ENCODE results near the gene MAPK1. TPM values are rescaled to one million over a fixed set of nuclear protein-coding genes. Genes with fewer than 3 reads are reported as not detected.

The MAPK1 gene
- total and polyA plus RNA-seq, 9 of the 15 experiments (the other 6 are each of a cell fraction or from before 2014, with no cell fraction given), result 46.3 to 575 (median 283) TPM

GRCh38 chr22:21735200-21736083 is 132.0 kb downstream of the MAPK1 start, which contains the start of gene YPEL1 (continued):
- peak in 1 of 2 experiments; percentile 29; a peak in 1 of 3 replicates for TF ChIP-seq CBX3 (IDR thresholded peaks at IDR 0.05; ENCODE audit: borderline replicate concordance in 1 of 2, low read length in 2 of 2)
- TF ChIP-seq RFX5 (IDR thresholded peaks at IDR 0.05; ENCODE audit: low read depth, low read length), result 0 out of 2 replicates have a peak, but pooled peaks have one; percentile 23
- peak; percentile 62 for TF ChIP-seq JUND (IDR thresholded peaks at IDR 0.05; ENCODE audit: borderline replicate concordance, low read depth, low read length)
- no peak for TF ChIP-seq JUND (tag; IDR thresholded peaks at IDR 0.05; ENCODE audit: borderline replicate concordance, low read depth, low read length)
- TF ChIP-seq RBM22 (IDR thresholded peaks at IDR 0.05; ENCODE audit: low read depth, low read length, poor library complexity, severe bottlenecking), result no peak
- TF ChIP-seq MLX (CRISPR knock-in tag; conservative IDR thresholded peaks at IDR 0.05), result peak in 1 of 2 experiments; percentile 97; a peak in 2 of 4 replicates
- peak; percentile 10; the same call in 1 of the 2 replicates for TF ChIP-seq ZKSCAN1 (IDR thresholded peaks at IDR 0.05; ENCODE audit: low read depth, low read length)
- TF ChIP-seq PTRF (tag; IDR thresholded peaks at IDR 0.05), result no peak
- TF ChIP-seq ARNT (IDR thresholded peaks at IDR 0.05), result no peak
- TF ChIP-seq ZFP1 (CRISPR knock-in tag; IDR thresholded peaks at IDR 0.05), result no peak
- TF ChIP-seq RCOR1 (IDR thresholded peaks at IDR 0.05; ENCODE audit: borderline replicate concordance in 1 of 2, low read depth in 2 of 2, low read length in 2 of 2), result peak in 1 of 2 experiments; percentile 81; a peak in 2 of 4 replicates
- no peak for TF ChIP-seq ZNF146 (CRISPR knock-in tag; IDR thresholded peaks at IDR 0.05; ENCODE audit: unreplicated experiment)
- TF ChIP-seq NEUROD1 (IDR thresholded peaks at IDR 0.05; ENCODE audit: borderline replicate concordance, low read depth, low read length, partially characterized antibody), result peak; percentile 77
- TF ChIP-seq, protein P1, sequence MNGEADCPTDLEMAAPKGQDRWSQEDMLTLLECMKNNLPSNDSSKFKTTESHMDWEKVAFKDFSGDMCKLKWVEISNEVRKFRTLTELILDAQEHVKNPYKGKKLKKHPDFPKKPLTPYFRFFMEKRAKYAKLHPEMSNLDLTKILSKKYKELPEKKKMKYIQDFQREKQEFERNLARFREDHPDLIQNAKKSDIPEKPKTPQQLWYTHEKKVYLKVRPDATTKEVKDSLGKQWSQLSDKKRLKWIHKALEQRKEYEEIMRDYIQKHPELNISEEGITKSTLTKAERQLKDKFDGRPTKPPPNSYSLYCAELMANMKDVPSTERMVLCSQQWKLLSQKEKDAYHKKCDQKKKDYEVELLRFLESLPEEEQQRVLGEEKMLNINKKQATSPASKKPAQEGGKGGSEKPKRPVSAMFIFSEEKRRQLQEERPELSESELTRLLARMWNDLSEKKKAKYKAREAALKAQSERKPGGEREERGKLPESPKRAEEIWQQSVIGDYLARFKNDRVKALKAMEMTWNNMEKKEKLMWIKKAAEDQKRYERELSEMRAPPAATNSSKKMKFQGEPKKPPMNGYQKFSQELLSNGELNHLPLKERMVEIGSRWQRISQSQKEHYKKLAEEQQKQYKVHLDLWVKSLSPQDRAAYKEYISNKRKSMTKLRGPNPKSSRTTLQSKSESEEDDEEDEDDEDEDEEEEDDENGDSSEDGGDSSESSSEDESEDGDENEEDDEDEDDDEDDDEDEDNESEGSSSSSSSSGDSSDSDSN (IDR thresholded peaks at IDR 0.05; ENCODE audit: borderline replicate concordance in 1 of 2, low read depth in 2 of 2, low read length in 2 of 2), result peak; percentile 76 to 96
- TF ChIP-seq RBM34 (IDR thresholded peaks at IDR 0.05; ENCODE audit: borderline replicate concordance, insufficient read depth, low read length), result no peak
- no peak for TF ChIP-seq ERF (CRISPR knock-in tag; IDR thresholded peaks at IDR 0.05)
- no peak for TF ChIP-seq POLR2B (IDR thresholded peaks at IDR 0.05; ENCODE audit: low read depth, partially characterized antibody)
- 0 out of 2 replicates have a peak, but pooled peaks have one; percentile 13 for TF ChIP-seq MXI1 (IDR thresholded peaks at IDR 0.05; ENCODE audit: low read depth, low read length)
- TF ChIP-seq SETDB1 (IDR thresholded peaks at IDR 0.05; ENCODE audit: low read length), result peak; percentile 68
- peak in 1 of 3 experiments; percentile 1; a peak in 2 of 6 replicates for TF ChIP-seq CTCF (IDR thresholded peaks at IDR 0.05 in 2 of 3, conservative IDR thresholded peaks at IDR 0.05 in 1 of 3; ENCODE audit: insufficient read depth in 2 of 3, low read depth in 1 of 3, low read length in 3 of 3)
- no peak for TF ChIP-seq KLF13 (tag; IDR thresholded peaks at IDR 0.05; ENCODE audit: borderline replicate concordance, low read depth)
- TF ChIP-seq ZSCAN29 (IDR thresholded peaks at IDR 0.05), result no peak
- no peak for TF ChIP-seq MEIS2 (IDR thresholded peaks at IDR 0.05; ENCODE audit: partially characterized antibody)
